Measurements from ENCODE around the gene BMP2. TPM values are rescaled to one million over a fixed set of nuclear protein-coding genes. Genes with fewer than 3 reads are reported as not detected.

BMP2 gene
- total RNA-seq, 1 experiment from 2014 or later = not detected

DNA sequence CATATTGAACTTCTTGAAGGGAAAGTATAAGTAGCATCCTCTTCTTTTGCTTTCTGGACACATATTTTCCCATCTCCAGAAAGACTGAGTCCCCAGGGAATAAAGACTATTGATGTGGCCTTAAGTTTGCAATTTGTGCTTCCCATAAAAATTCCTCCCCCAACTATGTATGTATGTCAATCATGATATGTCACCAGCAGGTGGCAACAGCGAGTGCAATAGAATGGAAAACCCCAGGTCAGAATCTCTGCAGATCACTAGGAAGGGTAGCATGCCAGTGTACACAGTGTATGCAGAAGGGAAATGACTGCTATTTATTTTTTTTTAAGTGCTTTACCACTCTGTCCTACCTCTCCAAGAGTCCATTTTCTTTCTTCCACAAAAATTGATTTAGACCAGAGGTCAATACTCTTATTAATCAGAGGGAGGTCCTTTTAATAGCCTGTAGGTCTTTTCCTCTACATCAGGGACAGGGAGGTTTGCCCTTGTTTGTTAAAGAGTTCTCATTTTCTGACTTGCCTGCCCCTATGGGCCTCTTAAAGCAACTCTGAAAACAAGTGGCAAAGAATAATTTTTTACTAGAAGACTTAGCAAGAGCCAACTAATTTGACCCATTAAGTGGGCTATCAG, 61.4 kb downstream of the BMP2 start:
- H4K20me1 ChIP-seq (ENCODE audit: insufficient read depth, low read depth, low read length) = no peaks in the 10 kb centered on the region

DNA sequence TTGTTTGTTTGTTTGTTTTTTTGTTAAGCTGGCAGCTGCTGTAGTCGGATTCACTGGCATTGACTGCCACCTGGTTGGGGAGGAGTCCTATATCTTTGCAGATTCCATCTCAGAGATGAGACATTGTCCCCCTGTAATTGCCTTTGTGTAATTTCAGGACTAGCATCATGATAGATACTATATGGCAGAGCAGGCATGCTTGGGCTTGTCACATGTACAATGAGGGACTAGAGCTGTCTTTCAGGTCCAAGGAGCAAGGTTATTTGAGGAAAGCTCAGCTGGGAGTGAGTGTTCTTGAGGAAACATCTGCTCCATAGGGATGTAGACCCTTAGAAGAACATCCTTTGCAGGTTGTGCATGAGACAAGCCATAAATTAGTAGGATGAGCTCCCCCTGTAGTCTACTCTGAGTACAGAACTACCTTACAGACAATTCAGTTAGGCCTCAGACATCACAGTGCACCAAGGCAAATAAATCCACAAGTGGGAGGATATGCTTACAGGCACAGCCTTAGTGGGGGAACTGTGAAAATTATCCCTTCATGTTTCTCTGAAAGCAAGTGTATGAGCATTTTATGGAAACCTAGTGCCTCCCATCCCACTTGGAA, 62.1 kb downstream of the BMP2 start:
- Histone ChIP-seq H3K27me3 (ENCODE audit: low read length) (peaks cover 3% of the 10 kb centered on the region; the same call in 1 of the 2 replicates), H3K9me2 (replicated peaks; ENCODE audit: insufficient read depth, low read length) (no peaks in the 10 kb centered on the region), H3K9ac (ENCODE audit: low read length) (no peak overlapping the region), H3K4me3 (ENCODE audit: low read length) (no peak overlapping the region), H3K27ac (ENCODE audit: low read length) (no peak overlapping the region), H3K4me1 (ENCODE audit: low read length) (no peaks in the 10 kb centered on the region), H3K79me2 (ENCODE audit: low read length) (no peaks in the 10 kb centered on the region), H2AFZ (ENCODE audit: low read length) (no peak overlapping the region), H3K9me3 (ENCODE audit: low read length) (no peaks in the 10 kb centered on the region), H3K36me3 (ENCODE audit: insufficient read depth, low read length) (no peaks in the 10 kb centered on the region), H4K20me1 (ENCODE audit: insufficient read depth, low read depth, low read length) (no peaks in the 10 kb centered on the region), H3K4me2 (ENCODE audit: low read depth, low read length, poor library complexity, severe bottlenecking) (no peak overlapping the region)
- DNase-seq = no peak

More for the DNA sequence above, 61.4 kb downstream of the BMP2 start:
- no peaks in the 10 kb centered on the region for H3K9me2 ChIP-seq (replicated peaks; ENCODE audit: insufficient read depth, low read length)
- no peak overlapping the region for H3K27ac ChIP-seq (ENCODE audit: low read length)
- H3K4me3 ChIP-seq (ENCODE audit: low read length) = no peak overlapping the region
- peaks cover 3% of the 10 kb centered on the region; the same call in 1 of the 2 replicates for H3K27me3 ChIP-seq (ENCODE audit: low read length)
- H3K79me2 ChIP-seq (ENCODE audit: low read length) = no peaks in the 10 kb centered on the region
- no peaks in the 10 kb centered on the region for H3K4me1 ChIP-seq (ENCODE audit: low read length)
- DNase-seq = peak; percentile 85
- no peak overlapping the region for H2AFZ ChIP-seq (ENCODE audit: low read length)
- H3K9me3 ChIP-seq (ENCODE audit: low read length) = no peaks in the 10 kb centered on the region
- no peaks in the 10 kb centered on the region for H3K36me3 ChIP-seq (ENCODE audit: insufficient read depth, low read length)
- no peak overlapping the region for H3K4me2 ChIP-seq (ENCODE audit: low read depth, low read length, poor library complexity, severe bottlenecking)
- no peak overlapping the region for H3K9ac ChIP-seq (ENCODE audit: low read length)

Data from Karpas-422 (cell line).